Measurements from ENCODE around the gene ARHGEF11.

- no peak for TF ChIP-seq CTCF (conservative IDR thresholded peaks at IDR 0.05)
- no peak for TF ChIP-seq ZFX (IDR thresholded peaks at IDR 0.05)
Observed at GRCh38 chr1:156936191-156936590, 109.4 kb downstream of the ARHGEF11 start.
